ACC112 (cell line): ENCODE measurements around the gene TEX10.

Experiments used
- H2AFZ ChIP-seq: fragments of 200-600 bp; sonication (generic); one replicate; pipeline ENCODE4 v1.6.0; 2017; ENCODE audit warnings: antibody characterized with exemption, low read length; ENCODE audit not compliant: unreplicated experiment
- H3K27ac ChIP-seq: fragments of 200-600 bp; sonication (generic); 2 replicates; pipeline ENCODE4 v1.5.1; 2014; ENCODE audit warnings: low read depth, mild to moderate bottlenecking, antibody characterized with exemption, low read length, moderate library complexity
- H3K27me3 ChIP-seq: fragments of 200-600 bp; sonication (generic); 2 replicates; pipeline ENCODE4 v1.6.1; 2014; ENCODE audit warnings: mild to moderate bottlenecking, antibody characterized with exemption, low read length, moderate library complexity, mixed read lengths; ENCODE audit not compliant: insufficient read depth
- H3K36me3 ChIP-seq: fragments of 200-600 bp; sonication (generic); 2 replicates; pipeline ENCODE4 v1.6.1; 2016; ENCODE audit warnings: mild to moderate bottlenecking, antibody characterized with exemption, low read length, moderate library complexity, mixed read lengths; ENCODE audit not compliant: insufficient read depth
- H3K4me1 ChIP-seq: fragments of 200-600 bp; sonication (generic); one replicate; pipeline ENCODE4 v1.6.1; 2016; ENCODE audit warnings: low read length, mixed read lengths; ENCODE audit not compliant: insufficient read depth, unreplicated experiment, control insufficient read depth
- H3K4me3 ChIP-seq: fragments of 200-600 bp; sonication (generic); 2 replicates; pipeline ENCODE4 v1.5.1; 2014; ENCODE audit warnings: mild to moderate bottlenecking, low read depth, low read length
- H3K79me2 ChIP-seq: fragments of 200-600 bp; sonication (generic); one replicate; pipeline ENCODE4 v1.6.0; 2016; ENCODE audit warnings: low read length; ENCODE audit not compliant: control insufficient read depth, unreplicated experiment, insufficient read depth

The TEX10 gene

DNA sequence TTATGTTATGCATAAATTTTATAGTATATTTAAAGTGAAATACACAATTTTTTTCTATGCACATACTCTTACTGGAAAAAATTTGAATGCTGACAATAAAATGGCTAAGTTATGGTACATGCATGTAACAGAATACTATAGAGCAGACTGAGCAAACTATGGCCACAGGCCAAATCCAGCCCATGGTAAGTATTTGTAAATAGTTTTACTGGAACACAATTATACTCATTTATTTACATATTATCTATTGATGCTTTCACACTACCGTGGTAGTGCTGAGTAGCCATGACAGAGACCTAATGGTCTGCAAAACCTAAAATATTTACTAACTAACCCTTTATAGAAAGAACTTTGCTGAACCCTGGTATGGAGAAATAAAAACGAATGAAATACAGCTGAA is 45.7 kb downstream of the TEX10 start:
- H3K4me1 ChIP-seq: peaks cover 16% of the 10 kb centered on the region
- H3K27me3 ChIP-seq: no peaks in the 10 kb centered on the region
- no peak overlapping the region for H3K27ac ChIP-seq
- H3K4me3 ChIP-seq: no peak overlapping the region
- H2AFZ ChIP-seq: no peak overlapping the region
- H3K36me3 ChIP-seq: peaks cover 24% of the 10 kb centered on the region
- peaks cover 49% of the 10 kb centered on the region for H3K79me2 ChIP-seq

DNA sequence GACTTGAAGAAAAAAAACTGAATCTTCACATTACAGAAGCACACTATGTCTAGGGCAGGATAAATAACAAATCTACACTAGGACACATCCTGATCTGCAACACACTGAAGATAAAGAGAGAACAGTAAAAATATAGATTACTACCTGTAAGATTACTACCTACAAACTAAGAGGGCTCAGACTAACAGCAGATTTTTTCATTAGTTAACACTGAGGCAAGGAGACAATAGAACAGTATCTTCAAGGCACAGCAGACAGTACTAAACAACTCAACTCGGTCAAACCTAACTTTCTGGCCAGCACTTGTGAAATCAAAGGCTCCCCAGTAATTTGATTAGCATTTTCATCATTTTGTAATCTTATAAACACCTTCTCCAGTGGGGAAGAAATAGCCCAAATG is 46.5 kb downstream of the TEX10 start:
- H3K79me2 ChIP-seq: peaks cover 42% of the 10 kb centered on the region
- no peak overlapping the region for H3K27ac ChIP-seq
- H3K36me3 ChIP-seq: peaks cover 22% of the 10 kb centered on the region
- H2AFZ ChIP-seq: no peak overlapping the region
- no peaks in the 10 kb centered on the region for H3K27me3 ChIP-seq
- H3K4me3 ChIP-seq: no peak overlapping the region
- peaks cover 16% of the 10 kb centered on the region for H3K4me1 ChIP-seq

DNA sequence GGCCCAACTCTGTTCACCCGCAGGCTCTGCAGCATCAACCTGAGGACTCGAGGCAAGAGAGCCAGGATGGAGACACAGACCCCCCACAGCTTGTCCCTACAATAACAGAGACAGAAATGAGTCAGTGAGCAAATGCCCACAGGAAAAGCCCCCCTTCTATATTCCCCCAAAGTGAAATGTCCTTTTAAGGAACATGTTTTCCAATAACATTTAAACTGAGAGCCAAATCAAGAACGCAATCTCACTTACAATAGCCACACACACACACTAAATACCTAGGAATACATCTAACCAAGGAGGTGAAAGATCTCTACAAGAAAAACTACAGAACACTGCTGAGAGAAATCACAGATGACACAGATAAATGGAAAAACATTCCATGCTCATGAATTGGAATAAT is 49.0 kb downstream of the TEX10 start:
- H3K27me3 ChIP-seq: no peaks in the 10 kb centered on the region
- no peak overlapping the region for H3K4me3 ChIP-seq
- no peak overlapping the region for H3K27ac ChIP-seq
- H2AFZ ChIP-seq: no peak overlapping the region
- peaks cover 4% of the 10 kb centered on the region for H3K4me1 ChIP-seq
- peaks cover 24% of the 10 kb centered on the region for H3K79me2 ChIP-seq
- H3K36me3 ChIP-seq: peaks cover 18% of the 10 kb centered on the region

DNA sequence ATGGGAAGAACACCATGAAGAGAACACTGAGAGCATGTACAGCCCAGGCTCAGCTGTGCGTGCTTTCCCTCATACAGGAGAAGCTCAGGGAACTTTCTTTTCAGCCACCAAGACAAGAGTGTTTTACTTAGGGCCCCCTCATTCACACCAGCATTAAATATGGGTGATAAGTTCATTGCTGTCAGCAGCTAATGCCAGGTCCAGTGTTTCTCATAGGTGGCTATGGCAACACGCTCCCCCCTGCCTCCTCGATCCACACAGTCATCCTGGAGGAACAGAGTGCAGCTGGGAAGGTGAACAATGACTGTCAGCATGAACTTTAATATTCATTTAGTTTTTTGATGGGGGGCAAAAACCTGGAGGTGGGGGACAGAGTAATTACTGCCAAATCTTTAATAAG is 54.4 kb downstream of the TEX10 start:
- no peak overlapping the region for H2AFZ ChIP-seq
- H3K27ac ChIP-seq: no peak overlapping the region
- no peak overlapping the region for H3K4me3 ChIP-seq
- H3K27me3 ChIP-seq: no peaks in the 10 kb centered on the region
- no peaks in the 10 kb centered on the region for H3K79me2 ChIP-seq
- peaks cover 24% of the 10 kb centered on the region for H3K36me3 ChIP-seq
- no peaks in the 10 kb centered on the region for H3K4me1 ChIP-seq

DNA sequence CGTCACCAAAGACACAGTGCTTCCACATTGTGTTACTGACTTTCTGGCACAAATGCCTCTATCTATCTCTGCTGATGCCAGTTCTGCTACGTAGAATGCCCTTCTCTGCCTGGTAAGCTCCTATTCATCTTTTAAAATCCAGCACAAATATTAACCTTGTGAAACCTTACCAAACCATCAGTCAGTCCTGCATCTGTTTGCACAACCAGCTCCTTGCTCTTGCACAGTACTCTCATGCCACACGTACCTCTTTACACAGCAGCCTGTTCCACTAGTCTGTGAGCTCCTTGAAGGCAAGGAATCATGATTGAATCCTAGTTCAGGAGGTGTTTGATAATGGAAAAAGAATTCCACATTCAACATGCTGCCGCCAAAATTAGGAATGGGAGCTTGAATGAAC is 56.3 kb downstream of the TEX10 start:
- Histone ChIP-seq H3K4me1 (no peaks in the 10 kb centered on the region), H3K4me3 (no peak overlapping the region), H3K36me3 (peaks cover 15% of the 10 kb centered on the region), H3K79me2 (no peaks in the 10 kb centered on the region), H2AFZ (no peak overlapping the region), H3K27me3 (no peaks in the 10 kb centered on the region), H3K27ac (no peak overlapping the region)

DNA sequence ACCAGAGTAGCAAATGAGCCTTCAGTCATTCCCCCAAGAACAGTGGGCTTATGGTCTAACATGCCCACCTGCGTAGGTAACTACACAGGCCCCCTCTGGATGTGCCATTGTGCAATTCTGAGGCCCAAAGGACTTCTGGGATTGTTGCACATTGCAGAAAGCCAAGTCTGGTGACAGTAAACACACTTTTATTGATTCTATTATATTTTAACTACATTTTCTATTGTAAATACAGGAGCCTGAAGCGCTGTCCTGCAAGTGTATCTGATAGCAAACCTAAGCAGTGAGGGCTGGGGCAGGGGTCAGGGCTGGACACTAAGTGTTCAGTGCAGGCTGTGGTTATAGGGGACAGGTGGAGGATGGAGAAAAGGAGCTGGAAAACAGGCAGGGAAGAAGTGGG is 57.5 kb downstream of the TEX10 start:
- Histone ChIP-seq H2AFZ (no peak overlapping the region), H3K4me1 (no peaks in the 10 kb centered on the region), H3K36me3 (peaks cover 12% of the 10 kb centered on the region), H3K27ac (no peak overlapping the region), H3K79me2 (no peaks in the 10 kb centered on the region), H3K4me3 (no peak overlapping the region), H3K27me3 (no peaks in the 10 kb centered on the region)

DNA sequence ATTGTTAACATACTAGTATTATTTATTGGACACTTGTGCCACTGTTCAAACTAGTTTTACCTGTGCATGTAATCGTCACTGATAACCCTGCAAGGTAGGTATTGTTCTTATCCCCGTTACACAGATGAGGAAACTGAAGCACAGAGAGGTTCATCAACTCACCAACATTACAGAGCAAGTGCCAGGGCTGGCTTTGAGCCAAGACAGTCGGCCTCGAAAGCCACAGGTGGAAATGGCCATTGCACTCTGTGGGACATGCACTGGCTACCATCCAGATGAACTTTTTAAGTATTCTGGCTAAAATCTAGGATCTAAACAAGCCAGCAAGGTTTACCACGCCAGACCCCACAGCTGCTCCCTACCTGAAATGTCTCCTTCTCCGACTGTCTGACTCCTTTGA is 57.9 kb downstream of the TEX10 start:
- Histone ChIP-seq H3K27ac (no peak overlapping the region), H3K27me3 (no peaks in the 10 kb centered on the region), H3K4me1 (no peaks in the 10 kb centered on the region), H3K36me3 (peaks cover 12% of the 10 kb centered on the region), H3K4me3 (no peak overlapping the region), H3K79me2 (no peaks in the 10 kb centered on the region), H2AFZ (no peak overlapping the region)

DNA sequence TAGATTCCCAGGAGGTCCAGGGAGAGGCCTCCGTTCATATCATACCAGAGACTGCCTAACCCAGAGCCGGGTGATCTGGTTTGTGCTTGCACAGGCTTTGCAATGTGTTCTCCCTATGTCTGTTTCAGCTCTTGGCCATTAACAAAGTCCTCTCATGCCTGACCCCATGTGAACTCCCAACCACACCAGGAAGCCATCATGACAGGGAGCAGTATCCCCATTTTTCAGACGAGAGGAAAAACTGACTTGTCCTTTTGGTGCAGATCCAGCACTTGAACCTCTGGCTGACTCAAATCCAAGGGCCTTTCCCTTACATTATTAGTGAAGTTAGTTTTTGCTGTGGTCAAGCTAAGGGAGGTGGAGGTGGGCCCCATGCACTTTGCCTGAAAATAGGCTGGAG is 58.4 kb downstream of the TEX10 start:
- Histone ChIP-seq H3K4me1 (no peaks in the 10 kb centered on the region), H3K27me3 (no peaks in the 10 kb centered on the region), H3K36me3 (peaks cover 14% of the 10 kb centered on the region), H3K27ac (no peak overlapping the region), H2AFZ (no peak overlapping the region), H3K4me3 (no peak overlapping the region), H3K79me2 (no peaks in the 10 kb centered on the region)

DNA sequence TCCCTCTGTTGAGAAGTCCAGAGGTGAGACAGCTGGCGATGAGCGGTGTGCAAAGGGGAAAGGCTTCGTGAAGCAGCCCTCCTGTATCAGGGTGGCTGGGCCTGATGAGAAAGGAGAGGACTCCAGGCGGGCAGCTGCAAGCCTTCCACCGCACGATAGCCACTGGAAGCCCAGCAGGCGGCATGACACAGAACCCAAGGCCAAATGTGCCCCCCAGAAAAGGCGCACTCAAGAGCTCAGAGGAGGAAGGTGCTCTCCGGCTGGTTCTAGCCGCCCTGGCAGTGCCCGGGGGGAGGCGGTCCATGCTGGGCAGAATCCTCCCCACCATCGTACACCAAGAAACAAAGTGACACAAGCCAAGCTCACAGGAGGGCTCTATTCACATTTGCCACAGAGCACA is 60.3 kb downstream of the TEX10 start:
- Histone ChIP-seq H3K79me2 (no peaks in the 10 kb centered on the region), H2AFZ (no peak overlapping the region), H3K4me3 (no peak overlapping the region), H3K4me1 (no peaks in the 10 kb centered on the region), H3K36me3 (peaks cover 16% of the 10 kb centered on the region), H3K27ac (no peak overlapping the region), H3K27me3 (no peaks in the 10 kb centered on the region)

DNA sequence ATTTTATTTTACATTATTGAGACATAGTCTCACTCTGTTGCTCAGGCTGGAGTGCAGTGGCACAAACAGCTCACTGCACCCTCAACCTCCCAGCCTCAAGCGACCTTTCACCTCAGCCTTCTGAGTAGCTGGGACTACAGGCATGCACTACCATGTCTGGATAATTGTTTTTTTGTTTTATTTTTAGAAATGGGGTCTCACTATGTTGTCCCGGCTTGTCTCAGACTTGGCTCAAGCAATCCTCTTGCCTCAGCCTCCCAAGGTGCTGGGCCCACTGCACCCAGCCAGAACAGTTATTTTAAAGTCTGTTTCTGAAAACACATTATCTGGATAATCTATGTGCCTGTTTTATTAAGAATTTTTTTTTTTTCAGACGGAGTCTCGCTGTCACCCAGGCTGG is 62.0 kb downstream of the TEX10 start:
- Histone ChIP-seq H3K79me2 (no peaks in the 10 kb centered on the region), H3K36me3 (peaks cover 19% of the 10 kb centered on the region), H3K27ac (no peak overlapping the region), H3K4me3 (no peak overlapping the region), H2AFZ (no peak overlapping the region), H3K4me1 (no peaks in the 10 kb centered on the region), H3K27me3 (no peaks in the 10 kb centered on the region)

DNA sequence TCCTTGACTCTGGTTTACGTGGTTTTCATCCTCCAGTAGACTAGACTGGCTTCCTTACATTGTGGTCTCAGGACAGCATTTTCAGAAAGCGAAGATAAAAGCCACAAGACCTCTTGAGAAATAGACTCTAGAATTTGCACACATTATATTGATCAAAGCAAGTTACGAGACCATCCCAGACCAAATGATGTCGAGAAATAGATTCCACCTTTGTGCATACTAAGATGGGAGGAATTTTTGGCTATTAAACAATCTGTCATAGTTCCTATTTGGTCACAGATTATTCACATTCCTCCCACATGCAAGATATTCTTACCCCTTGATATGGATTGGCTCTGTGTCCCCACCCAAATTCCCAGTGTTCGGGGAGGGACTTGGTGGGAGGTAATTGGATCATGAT is 65.6 kb downstream of the TEX10 start:
- Histone ChIP-seq H3K36me3 (peaks cover 38% of the 10 kb centered on the region), H2AFZ (no peak overlapping the region), H3K27me3 (no peaks in the 10 kb centered on the region), H3K4me1 (no peaks in the 10 kb centered on the region), H3K4me3 (no peak overlapping the region), H3K27ac (no peak overlapping the region), H3K79me2 (no peaks in the 10 kb centered on the region)

DNA sequence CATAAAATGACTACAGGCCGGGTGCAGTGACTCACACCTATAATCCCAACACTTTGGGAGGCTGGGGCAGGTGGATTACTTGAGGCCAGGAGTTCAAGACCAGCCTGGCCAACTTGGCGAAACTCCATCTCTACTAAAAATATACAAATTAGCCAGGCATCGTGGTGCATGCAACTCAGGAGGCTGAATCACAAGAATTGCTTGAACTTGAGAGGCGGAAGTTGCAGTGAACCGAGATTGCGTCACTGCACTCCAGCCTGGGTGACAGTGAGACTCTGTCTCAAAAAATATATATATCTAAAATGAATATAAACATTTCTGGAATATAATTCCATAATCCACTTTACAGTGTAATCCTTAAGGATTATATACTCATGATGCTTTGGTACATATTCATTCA is 66.5 kb downstream of the TEX10 start:
- H3K79me2 ChIP-seq: no peaks in the 10 kb centered on the region
- H2AFZ ChIP-seq: no peak overlapping the region
- peaks cover 38% of the 10 kb centered on the region for H3K36me3 ChIP-seq
- no peaks in the 10 kb centered on the region for H3K27me3 ChIP-seq
- H3K27ac ChIP-seq: no peak overlapping the region
- no peaks in the 10 kb centered on the region for H3K4me1 ChIP-seq
- no peak overlapping the region for H3K4me3 ChIP-seq
